Measurements from ENCODE around the gene LYL1. TPM values are rescaled to one million over a fixed set of nuclear protein-coding genes. Genes with fewer than 3 reads are reported as not detected.
A peak's percentile ranks its signal among the peaks of the same experiment; 100 is the strongest.

Gene LYL1
- total and polyA plus RNA-seq, 2 of the 13 experiments (the other 11 are each of a cell fraction or from before 2014, with no cell fraction given), result 0.75 to 0.92 TPM

GRCh38 chr19:13151605-13152355 lies 49.1 kb upstream of the LYL1 start (continued):
- TF ChIP-seq ZNF142 (CRISPR knock-in tag; IDR thresholded peaks at IDR 0.05) (no peak), ZBTB42 (CRISPR knock-in tag; IDR thresholded peaks at IDR 0.05) (no peak), MTA3 (CRISPR knock-in tag; IDR thresholded peaks at IDR 0.05) (no peak), MAFG (CRISPR knock-in tag; IDR thresholded peaks at IDR 0.05) (no peak), ISX (CRISPR knock-in tag; conservative IDR thresholded peaks at IDR 0.05) (no peak), FOXK1 (CRISPR knock-in tag; IDR thresholded peaks at IDR 0.05; ENCODE audit: borderline replicate concordance, low read depth) (peak; percentile 43; the same call in 1 of the 2 replicates), POGZ (CRISPR knock-in tag; IDR thresholded peaks at IDR 0.05) (no peak; the same call in 1 of the 2 replicates), ZSCAN20 (CRISPR knock-in tag; IDR thresholded peaks at IDR 0.05; ENCODE audit: borderline replicate concordance) (no peak), MBD4 (IDR thresholded peaks at IDR 0.05; ENCODE audit: borderline replicate concordance, low read length) (no peak), CENPX (CRISPR knock-in tag; IDR thresholded peaks at IDR 0.05) (no peak), ZNF747 (CRISPR knock-in tag; IDR thresholded peaks at IDR 0.05; ENCODE audit: borderline replicate concordance) (no peak), ZNF724P (CRISPR knock-in tag; IDR thresholded peaks at IDR 0.05; ENCODE audit: borderline replicate concordance) (no peak), PHF8 (CRISPR knock-in tag; IDR thresholded peaks at IDR 0.05) (peak; percentile 58; the same call in 1 of the 2 replicates), HOXA7 (CRISPR knock-in tag; IDR thresholded peaks at IDR 0.05) (no peak), ZNF230 (CRISPR knock-in tag; IDR thresholded peaks at IDR 0.05) (peak; percentile 82), ISL2 (CRISPR knock-in tag; IDR thresholded peaks at IDR 0.05) (peak; percentile 52), ZNF569 (CRISPR knock-in tag; IDR thresholded peaks at IDR 0.05; ENCODE audit: borderline replicate concordance) (no peak)
- TF ChIP-seq, protein P1, sequence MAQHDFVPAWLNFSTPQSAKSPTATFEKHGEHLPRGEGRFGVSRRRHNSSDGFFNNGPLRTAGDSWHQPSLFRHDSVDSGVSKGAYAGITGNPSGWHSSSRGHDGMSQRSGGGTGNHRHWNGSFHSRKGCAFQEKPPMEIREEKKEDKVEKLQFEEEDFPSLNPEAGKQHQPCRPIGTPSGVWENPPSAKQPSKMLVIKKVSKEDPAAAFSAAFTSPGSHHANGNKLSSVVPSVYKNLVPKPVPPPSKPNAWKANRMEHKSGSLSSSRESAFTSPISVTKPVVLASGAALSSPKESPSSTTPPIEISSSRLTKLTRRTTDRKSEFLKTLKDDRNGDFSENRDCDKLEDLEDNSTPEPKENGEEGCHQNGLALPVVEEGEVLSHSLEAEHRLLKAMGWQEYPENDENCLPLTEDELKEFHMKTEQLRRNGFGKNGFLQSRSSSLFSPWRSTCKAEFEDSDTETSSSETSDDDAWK (CRISPR knock-in tag; IDR thresholded peaks at IDR 0.05), result no peak
- TF ChIP-seq, protein P2, sequence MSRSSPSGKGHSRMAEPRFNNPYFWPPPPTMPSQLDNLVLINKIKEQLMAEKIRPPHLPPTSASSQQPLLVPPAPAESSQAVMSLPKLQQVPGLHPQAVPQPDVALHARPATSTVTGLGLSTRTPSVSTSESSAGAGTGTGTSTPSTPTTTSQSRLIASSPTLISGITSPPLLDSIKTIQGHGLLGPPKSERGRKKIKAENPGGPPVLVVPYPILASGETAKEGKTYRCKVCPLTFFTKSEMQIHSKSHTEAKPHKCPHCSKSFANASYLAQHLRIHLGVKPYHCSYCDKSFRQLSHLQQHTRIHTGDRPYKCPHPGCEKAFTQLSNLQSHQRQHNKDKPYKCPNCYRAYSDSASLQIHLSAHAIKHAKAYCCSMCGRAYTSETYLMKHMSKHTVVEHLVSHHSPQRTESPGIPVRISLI (CRISPR knock-in tag; IDR thresholded peaks at IDR 0.05; ENCODE audit: borderline replicate concordance), result no peak
- TF ChIP-seq, protein P3, sequence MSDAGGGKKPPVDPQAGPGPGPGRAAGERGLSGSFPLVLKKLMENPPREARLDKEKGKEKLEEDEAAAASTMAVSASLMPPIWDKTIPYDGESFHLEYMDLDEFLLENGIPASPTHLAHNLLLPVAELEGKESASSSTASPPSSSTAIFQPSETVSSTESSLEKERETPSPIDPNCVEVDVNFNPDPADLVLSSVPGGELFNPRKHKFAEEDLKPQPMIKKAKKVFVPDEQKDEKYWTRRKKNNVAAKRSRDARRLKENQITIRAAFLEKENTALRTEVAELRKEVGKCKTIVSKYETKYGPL (CRISPR knock-in tag; IDR thresholded peaks at IDR 0.05), result 0 out of 2 replicates have a peak, but pooled peaks have one; percentile 27
